Calu3 (cell line): Measurements from ENCODE around the gene PICK1. TPM values are rescaled to one million over a fixed set of nuclear protein-coding genes. Genes with fewer than 3 reads are reported as not detected.

Source experiments
- BruUV-seq: library from RNA; stranded (reverse); fragments of 400-500 nt; replicated peaks from 2 replicates; lab custom pipeline; 2021; lab: Mats Ljungman, UMichigan
- CTCF ChIA-PET: fragments of 300-600 bp; sonication (Branson Sonifier 250); formaldehyde crosslinking; loops from one replicate; lab custom pipeline; 2022; ENCODE audit warnings: antibody characterized with exemption; lab: Charles Lee
- DNase-seq: peaks from one replicate; pipeline ENCODE4 v3.0.0; 2022
- H3K27ac Mint-ChIP-seq: one replicate; pipeline ENCODE4 v1.8.0; 2022; ENCODE audit warnings: mixed read lengths; ENCODE audit not compliant: unreplicated experiment
- H3K27me3 Mint-ChIP-seq: one replicate; pipeline ENCODE4 v1.8.0; 2022; ENCODE audit warnings: mixed read lengths; ENCODE audit not compliant: unreplicated experiment
- H3K36me3 Mint-ChIP-seq: one replicate; pipeline ENCODE4 v1.8.0; 2022; ENCODE audit warnings: mild to moderate bottlenecking, moderate library complexity, mixed read lengths; ENCODE audit not compliant: insufficient read depth, unreplicated experiment
- H3K4me1 Mint-ChIP-seq: one replicate; pipeline ENCODE4 v1.8.0; 2022; ENCODE audit warnings: mild to moderate bottlenecking, low read depth, mixed read lengths; ENCODE audit not compliant: unreplicated experiment
- H3K4me3 Mint-ChIP-seq: one replicate; pipeline ENCODE4 v1.8.0; 2022; ENCODE audit warnings: mild to moderate bottlenecking, low read depth, moderate library complexity, mixed read lengths; ENCODE audit not compliant: unreplicated experiment
- H3K9me3 Mint-ChIP-seq: one replicate; pipeline ENCODE4 v1.8.0; 2022; ENCODE audit warnings: low read depth, mixed read lengths; ENCODE audit not compliant: unreplicated experiment
- intact Hi-C: fragments of 100-400 bp; cut with micrococcal nuclease; formaldehyde crosslinking; loops from one replicate; pipeline ENCODE4 v1.10.0; 2022; ENCODE audit not compliant: unreplicated experiment
- total RNA-seq: library from RNA; stranded (reverse); gene quantifications from 2 replicates; pipeline ENCODE4 v1.2.3, GENCODE V29; 2022
- TF ChIP-seq, protein P1 (sequence below): fragments of 200-600 bp; IDR thresholded peaks from one replicate; pipeline ENCODE4 v1.8.0; 2022; ENCODE audit warnings: antibody characterized with exemption; ENCODE audit not compliant: unreplicated experiment

The PICK1 gene
- total RNA-seq, 1 experiment from 2014 or later = 54.2 TPM

GRCh38 chr22:38067028-38067415, 9.8 kb downstream of the PICK1 start:
- BruUV-seq = no TSS peak
- CTCF ChIA-PET = no interaction called here
- Mint-ChIP-seq H3K27me3 (no peaks in the 10 kb centered on the region), H3K27ac (no peak overlapping the region), H3K36me3 (peaks cover 53% of the 10 kb centered on the region), H3K9me3 (no peaks in the 10 kb centered on the region), H3K4me1 (no peaks in the 10 kb centered on the region), H3K4me3 (no peak overlapping the region)
- DNase-seq = no peak
- intact Hi-C loops = no loop called here
- TF ChIP-seq, protein P1, sequence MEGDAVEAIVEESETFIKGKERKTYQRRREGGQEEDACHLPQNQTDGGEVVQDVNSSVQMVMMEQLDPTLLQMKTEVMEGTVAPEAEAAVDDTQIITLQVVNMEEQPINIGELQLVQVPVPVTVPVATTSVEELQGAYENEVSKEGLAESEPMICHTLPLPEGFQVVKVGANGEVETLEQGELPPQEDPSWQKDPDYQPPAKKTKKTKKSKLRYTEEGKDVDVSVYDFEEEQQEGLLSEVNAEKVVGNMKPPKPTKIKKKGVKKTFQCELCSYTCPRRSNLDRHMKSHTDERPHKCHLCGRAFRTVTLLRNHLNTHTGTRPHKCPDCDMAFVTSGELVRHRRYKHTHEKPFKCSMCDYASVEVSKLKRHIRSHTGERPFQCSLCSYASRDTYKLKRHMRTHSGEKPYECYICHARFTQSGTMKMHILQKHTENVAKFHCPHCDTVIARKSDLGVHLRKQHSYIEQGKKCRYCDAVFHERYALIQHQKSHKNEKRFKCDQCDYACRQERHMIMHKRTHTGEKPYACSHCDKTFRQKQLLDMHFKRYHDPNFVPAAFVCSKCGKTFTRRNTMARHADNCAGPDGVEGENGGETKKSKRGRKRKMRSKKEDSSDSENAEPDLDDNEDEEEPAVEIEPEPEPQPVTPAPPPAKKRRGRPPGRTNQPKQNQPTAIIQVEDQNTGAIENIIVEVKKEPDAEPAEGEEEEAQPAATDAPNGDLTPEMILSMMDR = no peak

- Mint-ChIP-seq H3K27ac (no peak overlapping the region), H3K4me3 (no peak overlapping the region), H3K4me1 (no peaks in the 10 kb centered on the region), H3K27me3 (no peaks in the 10 kb centered on the region), H3K36me3 (peaks cover 48% of the 10 kb centered on the region), H3K9me3 (no peaks in the 10 kb centered on the region)
- intact Hi-C loops = no loop called here
- no TSS peak for BruUV-seq
- no peak for DNase-seq
- CTCF ChIA-PET = interaction anchor here (1.0 kb wide), 1 partner anchor 24 kb away, joined by 3 read pairs; no protein-coding TSS in a partner anchor
- TF ChIP-seq, protein P1 = no peak
Observed at GRCh38 chr22:38067761-38068360, 10.7 kb downstream of the PICK1 start.

DNA sequence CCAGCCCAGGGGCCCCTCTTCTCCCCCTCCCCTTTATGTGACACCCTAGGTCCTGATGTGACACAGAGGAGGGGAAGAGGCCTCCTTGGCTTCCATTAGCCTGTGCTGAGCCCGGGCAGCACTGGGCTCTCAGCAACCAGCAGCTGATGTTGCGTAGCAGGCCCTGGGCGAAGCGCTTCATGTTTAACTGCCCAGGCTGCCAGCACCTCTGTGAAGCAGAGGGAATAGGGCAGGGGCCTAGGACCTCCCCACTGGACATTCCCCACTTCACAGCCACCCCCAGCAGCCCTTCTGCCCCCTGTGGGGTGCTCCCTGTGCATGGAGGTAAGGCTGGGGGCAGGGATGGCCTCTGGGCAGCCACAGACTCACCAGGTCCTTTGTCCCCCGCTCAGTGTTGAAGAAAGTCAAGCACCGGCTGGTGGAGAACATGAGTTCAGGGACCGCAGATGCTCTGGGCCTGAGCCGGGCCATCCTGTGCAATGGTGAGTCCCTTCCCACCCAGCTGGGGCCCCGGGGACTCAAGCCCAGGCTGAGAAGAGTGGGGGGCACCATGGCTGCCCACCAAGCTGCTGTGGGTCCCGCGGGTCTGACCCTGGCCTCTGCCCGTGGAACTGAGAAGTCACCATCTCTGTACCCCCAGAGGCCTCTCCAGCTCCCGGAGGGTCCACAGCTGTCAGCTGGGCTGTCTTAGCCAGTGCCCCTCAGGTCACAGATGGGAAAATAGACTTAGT, 11.6 kb downstream of the PICK1 start:
- TF ChIP-seq, protein P1 = no peak
- H3K36me3 Mint-ChIP-seq = peaks cover 48% of the 10 kb centered on the region

GRCh38 chr22:38069372-38070249, 12.4 kb downstream of the PICK1 start:
- no peaks in the 10 kb centered on the region for H3K4me1 Mint-ChIP-seq
- DNase-seq = no peak
- no peaks in the 10 kb centered on the region for H3K27me3 Mint-ChIP-seq
- TF ChIP-seq, protein P1 = peak; percentile 41
- CTCF ChIA-PET = interaction anchor here (0.6 to 1.5 kb wide), 3 partner anchors 9 to 24 kb away, joined by 3 to 4 read pairs (median 3); no protein-coding TSS in a partner anchor
- intact Hi-C loops = no loop called here
- no peaks in the 10 kb centered on the region for H3K9me3 Mint-ChIP-seq
- peaks cover 46% of the 10 kb centered on the region for H3K36me3 Mint-ChIP-seq
- no peak overlapping the region for H3K27ac Mint-ChIP-seq
- H3K4me3 Mint-ChIP-seq = no peak overlapping the region
- no TSS peak for BruUV-seq

More for the DNA sequence above, 11.6 kb downstream of the PICK1 start:
- DNase-seq = no peak
- Mint-ChIP-seq H3K27me3 (no peaks in the 10 kb centered on the region), H3K4me1 (no peaks in the 10 kb centered on the region), H3K4me3 (no peak overlapping the region), H3K27ac (no peak overlapping the region), H3K9me3 (no peaks in the 10 kb centered on the region)
- CTCF ChIA-PET = interaction anchor here (0.6 to 1.0 kb wide), 2 partner anchors 8 to 23 kb away, joined by 3 to 4 read pairs; no protein-coding TSS in a partner anchor
- BruUV-seq = no TSS peak
- intact Hi-C loops = no loop called here
